GM21786 (cell line): ENCODE measurements around the gene MYO5B.

Experiments
- ATAC-seq: cut with Tn5 transposase; IDR thresholded peaks from one replicate; pipeline ENCODE4 v1.9.1; 2021; ENCODE audit not compliant: unreplicated experiment

MYO5B gene

GRCh38 chr18:49926106-49926745, 268.7 kb downstream of the MYO5B start:
- ATAC-seq = no peak

- ATAC-seq = no peak
Observed at GRCh38 chr18:49924293-49924983, 270.5 kb downstream of the MYO5B start.

- ATAC-seq = no peak
Observed at GRCh38 chr18:49922228-49922627, 272.7 kb downstream of the MYO5B start.

GRCh38 chr18:49921318-49921985, 273.5 kb downstream of the MYO5B start:
- ATAC-seq = no peak

GRCh38 chr18:49920731-49921130, 274.2 kb downstream of the MYO5B start:
- ATAC-seq = no peak

GRCh38 chr18:49917742-49918141, 277.2 kb downstream of the MYO5B start:
- no peak for ATAC-seq

- no peak for ATAC-seq
Observed at GRCh38 chr18:49915352-49915751, 279.6 kb downstream of the MYO5B start.

- ATAC-seq = no peak
Observed at GRCh38 chr18:49913221-49913620, 281.7 kb downstream of the MYO5B start.

GRCh38 chr18:49911427-49911826, 283.5 kb downstream of the MYO5B start:
- no peak for ATAC-seq

GRCh38 chr18:49910986-49911385, 284.0 kb downstream of the MYO5B start:
- no peak for ATAC-seq

- no peak for ATAC-seq
Observed at GRCh38 chr18:49910019-49910418, 284.9 kb downstream of the MYO5B start.

GRCh38 chr18:49907346-49907929, 287.5 kb downstream of the MYO5B start:
- ATAC-seq = no peak

GRCh38 chr18:49905771-49906170, 289.2 kb downstream of the MYO5B start:
- no peak for ATAC-seq

- no peak for ATAC-seq
Observed at GRCh38 chr18:49904871-49905555, 289.9 kb downstream of the MYO5B start.

- ATAC-seq = no peak
Observed at GRCh38 chr18:49901862-49902340, 293.0 kb downstream of the MYO5B start.

- no peak for ATAC-seq
Observed at GRCh38 chr18:49899657-49900330, 295.2 kb downstream of the MYO5B start.

- ATAC-seq = no peak
Observed at GRCh38 chr18:49898421-49898820, 296.5 kb downstream of the MYO5B start.

- no peak for ATAC-seq
Observed at GRCh38 chr18:49894517-49895226, 300.3 kb downstream of the MYO5B start.

GRCh38 chr18:49893036-49893435, 301.9 kb downstream of the MYO5B start:
- no peak for ATAC-seq
